SK-MEL-5 (cell line): ENCODE measurements around the gene GUCA1A. TPM values are rescaled to one million over a fixed set of nuclear protein-coding genes. Genes with fewer than 3 reads are reported as not detected.

ENCODE experiments used
- DNase-seq: peaks from one replicate; pipeline ENCODE4 v3.0.0-alpha.2; 2016; ENCODE audit warnings: low read depth, low spot score
- in situ Hi-C: cut with HindIII; loops from 2 replicates; pipeline ENCODE4 v1.10.0; 2016; ENCODE audit warnings: low sequenced_read_pairs, high pct_unique_total_duplicates, low pct_unique_long_range_greater_than_20kb
- total RNA-seq: library from RNA; depleted of rRNA; stranded (reverse); fragments of >200 nt; shearing (Covaris generic); gene quantifications from 2 replicates; pipeline ENCODE4 v1.2.3, GENCODE V29; 2014; rRNA removed

The GUCA1A gene
- total RNA-seq, 1 experiment from 2014 or later: not detected

- no peak for DNase-seq
- in situ Hi-C loops: no loop called here
Measured at GRCh38 chr6:42220807-42221206, 47.6 kb downstream of the GUCA1A start.

- in situ Hi-C loops: no loop called here
- no peak for DNase-seq
Measured at GRCh38 chr6:42221546-42221945, 48.4 kb downstream of the GUCA1A start.

- DNase-seq: no peak
- in situ Hi-C loops: no loop called here
Measured at GRCh38 chr6:42222448-42222847, 49.3 kb downstream of the GUCA1A start.

GRCh38 chr6:42224222-42225028 is 51.3 kb downstream of the GUCA1A start:
- in situ Hi-C loops: no loop called here
- no peak for DNase-seq

GRCh38 chr6:42225029-42225339 is 51.8 kb downstream of the GUCA1A start:
- no peak for DNase-seq
- in situ Hi-C loops: no loop called here

GRCh38 chr6:42225419-42225818 is 52.3 kb downstream of the GUCA1A start:
- in situ Hi-C loops: no loop called here

GRCh38 chr6:42226161-42226611 is 53.0 kb downstream of the GUCA1A start:
- in situ Hi-C loops: no loop called here

More at GRCh38 chr6:42225419-42225818, 52.3 kb downstream of the GUCA1A start:
- no peak for DNase-seq

GRCh38 chr6:42226645-42227143 is 53.5 kb downstream of the GUCA1A start:
- peak; percentile 7 for DNase-seq
- in situ Hi-C loops: no loop called here

More at GRCh38 chr6:42226161-42226611, 53.0 kb downstream of the GUCA1A start:
- DNase-seq: no peak

GRCh38 chr6:42227173-42227850 is 54.1 kb downstream of the GUCA1A start:
- in situ Hi-C loops: no loop called here

GRCh38 chr6:42228305-42228704 is 55.1 kb downstream of the GUCA1A start:
- in situ Hi-C loops: no loop called here
- DNase-seq: no peak

More at GRCh38 chr6:42227173-42227850, 54.1 kb downstream of the GUCA1A start:
- DNase-seq: no peak

Other genes starting within 250 kb of the GUCA1A start
- 26.9 and 31.8 TPM in 2 replicates for gene CCND3, start 231.6 kb upstream of the GUCA1A start, total RNA-seq
- 17.9 and 19.3 TPM in 2 replicates for gene TAF8, start 122.8 kb upstream of the GUCA1A start, total RNA-seq
- not detected in 2 replicates for gene C6orf132, start 30.7 kb upstream of the GUCA1A start, total RNA-seq
- 0.11 and 0.21 TPM in 2 replicates for gene GUCA1B, start 21.6 kb downstream of the GUCA1A start, total RNA-seq
- gene MRPS10, start 44.5 kb downstream of the GUCA1A start, total RNA-seq: 73.6 and 82.6 TPM in 2 replicates